Gastrocnemius medialis (tissue), 4 donors: ENCODE measurements around the gene SAMD11.

Experiments used
- POLR2A ChIP-seq, 2 donors: fragments of 450-650 bp; IDR thresholded peaks; one replicate each; pipeline ENCODE4 v1.6.1; 2017; ENCODE audit warnings: antibody characterized with exemption in 2 of 2, mild to moderate bottlenecking in 2 of 2, moderate library complexity in 2 of 2
- TF ChIP-seq, protein P1 (sequence below), 5 experiments: fragments of 450-650 bp in 3 of 5; fragments of 200-600 bp in 2 of 5; sonication (generic) in 2 of 5; IDR thresholded peaks in 4 of 5; conservative IDR thresholded peaks in 1 of 5; 1 replicate in 4 of 5; 2 replicates in 1 of 5; pipeline ENCODE4 v1.5.1; 2016 to 2019; ENCODE audit warnings: antibody characterized with exemption in 5 of 5, mild to moderate bottlenecking in 3 of 5, moderate library complexity in 3 of 5

DNA sequence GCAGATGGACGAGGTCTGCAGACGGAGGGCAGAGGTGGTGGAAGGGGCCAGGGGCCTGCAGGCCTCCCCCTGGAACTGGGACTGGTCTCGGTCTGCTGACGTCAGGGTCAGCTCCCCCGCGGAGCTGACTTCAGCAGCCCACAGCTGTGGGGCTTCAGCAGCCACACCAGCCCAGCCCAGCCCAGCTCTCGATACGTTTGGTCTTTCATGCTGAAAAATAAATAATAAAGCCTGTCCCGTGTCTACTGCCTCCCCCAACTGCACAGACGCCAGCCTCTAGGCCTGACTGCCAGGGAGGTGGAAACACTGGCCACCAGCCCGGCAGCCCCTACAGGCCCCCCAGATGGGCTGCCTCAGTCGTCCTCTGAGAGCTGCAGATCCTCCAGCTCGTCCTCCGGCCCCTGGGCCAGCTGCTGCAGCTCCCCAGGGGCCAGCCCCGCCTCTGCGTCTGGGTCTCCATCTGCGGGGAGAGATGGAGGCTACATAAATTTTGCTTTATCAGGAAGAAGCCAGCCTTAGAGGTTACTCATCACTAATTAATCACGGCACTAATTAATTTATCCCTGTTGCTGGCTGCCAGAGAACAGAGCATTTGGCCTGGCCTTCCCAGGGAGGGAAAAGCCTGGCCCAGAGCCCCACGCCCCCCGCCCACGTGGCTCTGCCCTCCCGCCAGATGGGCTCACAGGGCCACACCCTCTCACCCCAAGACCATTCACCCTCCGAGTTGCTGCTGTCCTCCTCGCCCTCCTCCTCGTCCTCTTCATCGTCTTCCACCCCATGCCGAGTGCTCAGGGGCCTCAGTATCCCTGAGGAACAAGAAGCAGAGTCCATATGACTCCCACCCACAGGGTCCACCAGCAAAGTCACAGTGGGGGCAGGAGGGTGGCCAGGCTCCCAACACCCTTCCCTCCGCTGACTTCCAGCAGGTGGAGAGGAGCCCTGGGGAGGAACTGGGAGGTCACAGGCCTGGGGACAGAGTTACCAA is 20.9 kb downstream of the SAMD11 start:
- TF ChIP-seq, protein P1, sequence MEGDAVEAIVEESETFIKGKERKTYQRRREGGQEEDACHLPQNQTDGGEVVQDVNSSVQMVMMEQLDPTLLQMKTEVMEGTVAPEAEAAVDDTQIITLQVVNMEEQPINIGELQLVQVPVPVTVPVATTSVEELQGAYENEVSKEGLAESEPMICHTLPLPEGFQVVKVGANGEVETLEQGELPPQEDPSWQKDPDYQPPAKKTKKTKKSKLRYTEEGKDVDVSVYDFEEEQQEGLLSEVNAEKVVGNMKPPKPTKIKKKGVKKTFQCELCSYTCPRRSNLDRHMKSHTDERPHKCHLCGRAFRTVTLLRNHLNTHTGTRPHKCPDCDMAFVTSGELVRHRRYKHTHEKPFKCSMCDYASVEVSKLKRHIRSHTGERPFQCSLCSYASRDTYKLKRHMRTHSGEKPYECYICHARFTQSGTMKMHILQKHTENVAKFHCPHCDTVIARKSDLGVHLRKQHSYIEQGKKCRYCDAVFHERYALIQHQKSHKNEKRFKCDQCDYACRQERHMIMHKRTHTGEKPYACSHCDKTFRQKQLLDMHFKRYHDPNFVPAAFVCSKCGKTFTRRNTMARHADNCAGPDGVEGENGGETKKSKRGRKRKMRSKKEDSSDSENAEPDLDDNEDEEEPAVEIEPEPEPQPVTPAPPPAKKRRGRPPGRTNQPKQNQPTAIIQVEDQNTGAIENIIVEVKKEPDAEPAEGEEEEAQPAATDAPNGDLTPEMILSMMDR (IDR thresholded peaks at IDR 0.05 in 4 of 5, conservative IDR thresholded peaks at IDR 0.05 in 1 of 5): no peak
- no peak for TF ChIP-seq POLR2A (IDR thresholded peaks at IDR 0.05)
